Activated naive CD4-positive, alpha-beta T cell treated with anti-CD3 and anti-CD28 coated beads, Interleukin-2, amount 50 U/mL, for 16 hours (primary cell): Measurements from ENCODE around the gene RBFA.
A peak's percentile ranks its signal among the peaks of the same experiment; 100 is the strongest.
"Not testable (repeated sequence)": the region's sequence is repeated elsewhere in the genome, so short reads cannot be mapped to it uniquely, and the experiment has no call there.

ENCODE experiments used
- DNase-seq: peaks from one replicate; pipeline ENCODE4 v3.0.0-alpha.2; 2020

RBFA gene, protein sequence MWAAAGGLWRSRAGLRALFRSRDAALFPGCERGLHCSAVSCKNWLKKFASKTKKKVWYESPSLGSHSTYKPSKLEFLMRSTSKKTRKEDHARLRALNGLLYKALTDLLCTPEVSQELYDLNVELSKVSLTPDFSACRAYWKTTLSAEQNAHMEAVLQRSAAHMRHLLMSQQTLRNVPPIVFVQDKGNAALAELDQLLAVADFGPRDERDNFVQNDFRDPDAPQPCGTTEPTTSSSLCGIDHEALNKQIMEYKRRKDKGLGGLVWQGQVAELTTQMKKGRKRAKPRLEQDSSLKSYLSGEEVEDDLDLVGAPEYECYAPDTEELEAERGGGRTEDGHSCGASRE

DNA sequence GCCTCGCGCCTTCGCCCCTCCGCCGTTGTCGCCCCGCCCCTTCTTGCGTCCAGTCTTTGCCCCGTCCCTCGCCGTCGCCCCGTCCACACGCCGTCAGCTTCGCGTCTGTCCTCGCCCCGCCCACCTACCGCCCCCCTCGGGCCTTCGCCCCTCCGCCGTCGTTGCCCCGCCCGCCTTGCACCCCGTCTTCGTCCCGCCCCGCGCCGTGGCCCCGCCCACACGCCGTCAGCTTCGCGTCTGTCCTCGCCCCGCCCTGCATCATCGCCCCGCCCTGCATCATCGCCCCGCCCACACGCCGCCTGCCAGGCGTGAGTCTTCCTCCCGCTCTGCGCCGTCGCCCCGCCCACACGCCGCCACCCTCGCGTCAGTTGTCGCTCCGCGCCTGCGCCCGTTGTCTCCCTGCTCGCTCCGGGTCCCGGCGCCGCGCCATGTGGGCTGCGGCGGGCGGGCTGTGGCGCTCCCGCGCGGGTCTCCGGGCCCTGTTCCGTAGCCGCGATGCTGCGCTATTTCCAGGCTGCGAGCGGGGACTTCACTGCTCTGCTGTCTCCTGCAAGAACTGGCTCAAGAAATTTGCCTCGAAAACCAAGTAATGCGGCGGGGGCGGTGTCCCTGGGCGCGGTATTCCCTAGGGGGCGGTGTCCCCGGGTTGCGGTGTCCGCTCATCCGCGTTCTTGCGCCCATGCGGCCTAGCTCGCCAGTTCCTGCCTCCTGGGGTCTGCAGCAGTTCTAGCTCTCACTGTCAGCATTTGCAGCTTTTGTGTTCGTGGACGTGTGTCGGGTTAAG is at the start of gene RBFA:
Gene RBFA (plus strand): TSS at position 367 of the 784 bp plus-strand sequence. CDS start 62 bp downstream, at position 429.
- DNase-seq: peak; percentile 100

DNA sequence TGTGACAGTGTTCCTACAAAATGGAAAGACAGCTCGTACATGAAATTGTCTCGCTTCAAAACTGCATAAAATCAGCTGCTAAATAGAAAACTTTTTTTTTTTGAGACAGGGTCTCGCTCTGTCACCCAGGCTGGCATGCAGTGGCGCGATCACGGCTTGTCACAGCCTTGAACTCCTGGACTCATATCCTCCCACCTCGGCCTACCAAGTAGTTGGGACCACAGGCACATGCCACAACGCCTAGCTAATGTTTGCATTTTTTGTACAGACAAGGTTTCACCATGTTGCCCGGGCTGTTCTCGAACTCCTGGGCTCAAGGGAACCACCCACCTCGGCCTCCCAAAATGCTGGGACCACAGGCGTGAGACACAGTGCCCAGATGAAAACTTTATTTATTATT is 49.1 kb upstream of the RBFA start:
- DNase-seq: no peak

GRCh38 chr18:79986726-79987125 is 47.5 kb upstream of the RBFA start:
- no peak for DNase-seq

- DNase-seq: no peak
Observed at GRCh38 chr18:79987566-79987965, 46.7 kb upstream of the RBFA start.

GRCh38 chr18:79988071-79988450 is 46.2 kb upstream of the RBFA start:
- peak; percentile 68 for DNase-seq

DNA sequence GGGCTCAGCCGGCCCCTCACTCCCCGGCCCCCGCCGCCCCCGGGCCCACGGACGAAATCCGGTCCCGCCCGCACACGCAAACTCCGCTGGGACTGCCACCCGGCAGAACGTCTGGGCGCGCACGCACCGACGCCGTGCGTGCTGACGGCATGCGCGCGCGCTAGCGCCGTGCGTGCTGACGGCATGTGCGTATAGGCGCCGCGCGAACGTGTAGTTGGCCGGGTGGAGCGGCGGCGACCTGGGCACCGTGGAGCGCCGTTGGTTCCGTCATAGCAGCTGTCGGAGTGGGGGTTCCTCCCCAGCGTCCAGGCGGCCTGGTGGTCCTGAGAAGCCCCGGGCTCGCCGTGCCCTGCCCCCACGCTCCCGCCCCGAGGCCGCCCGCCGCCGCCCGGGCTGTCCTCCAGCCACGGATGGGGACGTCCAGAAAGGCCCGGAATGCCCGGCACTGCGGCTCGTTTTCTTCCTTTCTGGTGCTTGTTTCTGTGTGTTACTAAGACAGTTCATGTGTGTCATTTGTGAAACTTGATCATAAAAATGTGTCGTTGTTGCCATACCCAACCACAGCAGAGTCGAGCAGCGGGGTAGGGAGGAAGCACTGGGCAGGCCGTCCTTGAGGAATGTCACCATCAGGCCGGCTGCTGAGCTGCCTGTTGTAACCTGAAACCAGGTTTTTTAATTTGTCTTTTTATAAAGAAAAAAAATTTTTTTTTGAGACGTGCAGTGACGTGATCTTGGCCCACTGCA is 45.6 kb upstream of the RBFA start, which contains the start of gene TXNL4A:
Gene TXNL4A (minus strand): TSS at position 113 of the 744 bp plus-strand sequence. CDS start 171 bp downstream, outside the sequence.
- DNase-seq: peak; percentile 87

- no peak for DNase-seq
Observed at GRCh38 chr18:79989195-79989497, 45.1 kb upstream of the RBFA start.

DNA sequence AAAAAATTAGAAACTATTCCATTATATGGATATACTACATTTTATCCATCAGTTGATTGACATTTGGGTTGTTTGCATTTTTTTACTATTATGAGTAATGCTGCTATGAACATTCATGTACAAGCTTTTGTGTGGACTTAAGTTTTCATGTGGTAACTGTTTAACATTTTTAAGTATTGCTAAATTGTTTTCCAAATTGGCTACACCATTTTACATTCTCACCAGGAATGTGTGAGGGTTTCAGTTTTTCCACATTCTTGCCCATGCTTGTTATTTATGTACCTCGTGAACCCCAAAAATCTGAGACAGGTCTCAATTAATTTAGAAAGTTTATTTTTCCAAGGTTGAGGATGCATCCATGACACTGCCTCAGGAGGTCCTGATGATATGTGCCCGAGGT is 42.7 kb upstream of the RBFA start:
- DNase-seq: no peak

GRCh38 chr18:79999701-80000100 is 34.5 kb upstream of the RBFA start:
- not testable (repeated sequence) for DNase-seq

- no peak for DNase-seq
Observed at GRCh38 chr18:80000877-80001276, 33.4 kb upstream of the RBFA start.

DNA sequence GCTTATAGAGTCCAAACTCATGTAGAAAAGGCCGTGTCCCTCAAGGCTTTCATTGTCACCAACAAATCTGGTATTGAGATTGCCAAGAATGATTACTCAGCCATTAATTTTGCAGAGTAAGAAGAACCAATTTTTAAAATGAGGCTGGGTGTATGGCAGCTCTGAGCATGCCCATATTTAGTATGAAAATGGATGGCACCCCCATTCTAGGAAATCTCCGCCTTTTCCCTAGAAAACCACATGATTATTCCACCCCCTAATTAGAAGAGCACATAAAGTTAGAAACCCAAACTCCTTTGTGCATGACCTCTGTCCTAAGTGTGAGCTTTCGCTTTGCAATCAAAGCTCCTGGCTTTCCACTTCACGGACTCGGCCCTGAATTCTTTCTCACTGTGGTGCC is 31.8 kb upstream of the RBFA start:
- DNase-seq: no peak

DNA sequence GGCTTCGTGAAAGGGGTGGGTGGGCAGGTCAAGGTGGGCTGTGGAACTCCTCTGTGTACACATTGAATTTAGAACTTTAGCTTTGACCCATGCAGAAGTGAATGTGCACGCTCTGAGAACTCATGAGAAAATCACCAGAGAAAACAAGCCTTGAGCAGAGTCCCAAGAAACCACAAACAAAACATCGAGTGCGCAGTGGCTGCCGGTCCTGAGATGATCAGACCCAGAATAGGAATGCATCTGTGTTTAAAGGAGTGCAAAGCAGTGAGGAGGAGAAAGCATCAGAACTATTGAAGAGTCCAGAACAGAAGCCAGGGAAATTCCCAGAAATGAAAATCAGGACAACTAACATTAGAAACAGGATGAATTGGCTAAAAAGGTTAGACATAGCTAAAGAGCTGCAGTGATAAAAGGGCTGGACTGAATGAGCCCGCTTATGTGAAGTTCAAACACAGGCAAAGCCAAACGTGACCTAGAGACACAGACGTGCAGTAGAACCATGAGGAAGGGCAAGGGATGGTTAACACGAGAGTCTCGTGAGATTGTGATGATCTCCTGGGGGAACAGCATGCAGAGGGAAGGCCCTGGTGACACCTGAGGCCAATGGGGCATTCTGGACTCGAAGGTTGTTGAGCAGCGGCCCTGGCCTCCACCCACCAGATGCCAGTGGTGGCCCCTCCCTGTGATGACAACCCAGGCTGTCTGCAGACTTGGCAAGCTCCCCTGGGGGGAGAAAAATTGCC is 29.5 kb upstream of the RBFA start:
- DNase-seq: no peak

- no peak for DNase-seq
Observed at GRCh38 chr18:80006724-80007123, 27.5 kb upstream of the RBFA start.

GRCh38 chr18:80009661-80010550 is 24.3 kb upstream of the RBFA start:
- DNase-seq: no peak

- no peak for DNase-seq
Observed at GRCh38 chr18:80010551-80010906, 23.7 kb upstream of the RBFA start.

DNA sequence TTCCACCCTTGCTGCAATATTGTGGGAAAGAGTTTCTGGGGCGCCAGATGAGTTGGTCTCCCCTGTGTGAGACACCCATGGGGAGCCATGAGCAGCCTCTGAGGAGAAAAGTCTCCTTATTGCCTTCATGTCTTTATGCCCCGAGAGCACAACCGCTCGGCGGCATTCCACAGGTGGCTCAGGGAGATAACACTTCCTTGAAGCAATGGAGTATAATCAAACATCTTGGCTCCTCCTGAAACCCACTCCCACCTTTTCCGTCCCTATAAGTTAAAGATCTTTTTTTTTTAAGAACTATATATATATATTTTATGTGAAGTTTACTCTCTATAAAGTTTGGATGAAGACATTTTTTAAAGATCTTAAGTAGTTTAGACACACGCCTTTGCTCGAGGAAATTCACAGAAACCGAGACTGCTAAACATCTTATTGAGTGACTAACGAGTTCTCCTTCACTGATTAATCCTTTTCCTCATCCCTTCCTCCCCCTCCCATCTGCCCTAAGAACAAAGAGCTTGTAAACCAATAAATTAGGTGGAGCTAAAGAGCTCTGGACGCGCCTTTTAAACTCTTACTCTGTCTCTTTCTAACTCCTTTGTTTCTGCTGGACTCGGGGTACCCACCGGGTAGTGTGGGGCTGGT is 22.6 kb upstream of the RBFA start:
- not testable (repeated sequence) for DNase-seq

DNA sequence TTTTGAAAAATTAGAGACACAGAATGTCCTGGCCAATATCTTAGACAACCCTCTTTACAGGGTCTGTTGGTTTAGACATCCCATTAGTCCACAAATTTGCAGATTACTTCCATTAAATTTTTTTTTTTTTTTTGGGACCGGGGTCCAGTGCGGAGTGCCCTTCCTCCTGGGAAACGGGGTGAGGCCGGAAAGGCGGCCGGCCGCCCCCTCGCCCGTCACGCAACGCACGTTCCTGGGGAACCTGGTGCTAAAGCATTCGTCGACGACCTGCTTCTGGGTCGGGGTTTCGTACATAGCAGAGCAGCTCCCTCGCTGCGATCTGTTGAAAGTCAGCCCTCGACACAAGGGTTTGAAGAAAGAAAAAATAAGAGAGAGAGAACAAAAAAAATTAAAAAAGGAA is 21.5 kb upstream of the RBFA start:
- DNase-seq: no peak

DNA sequence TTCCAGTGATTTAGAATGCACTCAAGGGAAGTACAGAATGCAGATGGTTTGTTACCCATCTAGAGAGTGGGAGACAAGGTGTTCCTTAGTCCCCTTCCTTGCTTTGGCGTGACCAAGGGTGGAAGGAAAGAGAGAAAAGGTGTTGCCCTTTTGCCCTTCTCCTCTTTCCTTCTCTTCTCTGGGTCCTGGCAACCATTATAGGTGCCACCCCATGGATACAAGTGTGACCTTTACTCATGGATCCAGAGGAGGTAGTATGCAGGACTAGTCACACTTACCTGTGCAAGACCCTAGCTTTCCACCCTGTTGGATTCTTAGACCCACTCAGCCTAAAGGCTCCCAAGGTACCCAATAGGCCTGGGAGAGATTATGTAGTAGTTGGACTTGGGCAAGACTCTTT is 11.6 kb upstream of the RBFA start:
- DNase-seq: no peak

- no peak for DNase-seq
Observed at GRCh38 chr18:80023173-80023572, 11.1 kb upstream of the RBFA start.

- DNase-seq: no peak
Observed at GRCh38 chr18:80026363-80026762, 7.9 kb upstream of the RBFA start.

DNA sequence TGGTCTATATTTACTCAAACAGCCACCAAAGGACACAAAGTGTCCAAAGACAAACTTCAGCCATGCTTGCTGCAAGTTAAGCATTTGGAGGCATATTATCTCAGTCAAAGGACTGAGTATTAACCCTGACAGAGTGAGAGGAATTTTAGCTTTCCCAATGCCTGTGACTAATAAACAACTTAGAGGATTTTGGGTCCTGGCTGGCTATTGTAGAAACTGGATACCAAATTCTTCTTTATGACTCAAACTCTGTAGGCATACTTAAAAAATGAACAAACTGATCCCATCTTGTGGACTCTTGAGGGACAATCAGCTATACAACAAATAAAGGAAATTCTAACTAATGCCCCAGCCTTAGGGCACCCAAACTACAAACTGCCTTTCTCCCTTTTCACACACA is 6.5 kb upstream of the RBFA start:
- DNase-seq: not testable (repeated sequence)
